ENCODE data around the gene CFAP74. TPM values are rescaled to one million over a fixed set of nuclear protein-coding genes. Genes with fewer than 3 reads are reported as not detected.

The CFAP74 gene
- total and polyA plus RNA-seq, 11 donors = 0.03 to 0.33 (median 0.07) TPM; not detected in 8

DNA sequence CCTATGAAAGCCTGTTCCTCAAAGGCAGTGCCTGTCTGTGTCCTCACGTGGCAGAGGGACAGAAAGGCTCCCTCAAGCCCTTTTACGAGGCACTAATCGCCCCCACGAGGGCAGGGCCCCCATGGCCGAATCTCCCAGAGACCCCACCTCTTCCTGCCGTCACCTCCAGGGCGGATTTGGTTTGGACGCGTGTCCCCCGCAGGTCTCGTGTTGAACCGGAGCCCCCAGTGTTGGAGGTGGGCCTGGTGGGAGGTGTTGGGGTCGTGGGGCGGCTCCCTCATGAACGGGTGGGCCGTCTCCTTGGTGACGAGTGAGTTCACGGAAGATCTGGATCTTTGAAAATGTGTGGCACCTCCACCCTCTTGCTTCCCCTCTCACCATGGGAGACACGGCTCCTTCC lies 27.6 kb downstream of the CFAP74 start:
- H3K27me3 ChIP-seq = peaks cover 0 to 29% (median 4%) of the 10 kb centered on the region in 9 donors
- no peaks in the 10 kb centered on the region for H3K9me3 ChIP-seq
- H3K36me3 ChIP-seq = no peaks in the 10 kb centered on the region
- H3K27ac ChIP-seq = no peak overlapping the region
- H3K4me1 ChIP-seq = no peaks in the 10 kb centered on the region
- ATAC-seq = no peak
- intact Hi-C loops (cut with DNase I) = no loop called here
- 80 to 90% (median 82%) methylated on average over 19 of the region's 19 CpGs for WGBS, 4 donors
- TF ChIP-seq POLR2A (IDR thresholded peaks at IDR 0.05) = no peak
- TF ChIP-seq, protein P1, sequence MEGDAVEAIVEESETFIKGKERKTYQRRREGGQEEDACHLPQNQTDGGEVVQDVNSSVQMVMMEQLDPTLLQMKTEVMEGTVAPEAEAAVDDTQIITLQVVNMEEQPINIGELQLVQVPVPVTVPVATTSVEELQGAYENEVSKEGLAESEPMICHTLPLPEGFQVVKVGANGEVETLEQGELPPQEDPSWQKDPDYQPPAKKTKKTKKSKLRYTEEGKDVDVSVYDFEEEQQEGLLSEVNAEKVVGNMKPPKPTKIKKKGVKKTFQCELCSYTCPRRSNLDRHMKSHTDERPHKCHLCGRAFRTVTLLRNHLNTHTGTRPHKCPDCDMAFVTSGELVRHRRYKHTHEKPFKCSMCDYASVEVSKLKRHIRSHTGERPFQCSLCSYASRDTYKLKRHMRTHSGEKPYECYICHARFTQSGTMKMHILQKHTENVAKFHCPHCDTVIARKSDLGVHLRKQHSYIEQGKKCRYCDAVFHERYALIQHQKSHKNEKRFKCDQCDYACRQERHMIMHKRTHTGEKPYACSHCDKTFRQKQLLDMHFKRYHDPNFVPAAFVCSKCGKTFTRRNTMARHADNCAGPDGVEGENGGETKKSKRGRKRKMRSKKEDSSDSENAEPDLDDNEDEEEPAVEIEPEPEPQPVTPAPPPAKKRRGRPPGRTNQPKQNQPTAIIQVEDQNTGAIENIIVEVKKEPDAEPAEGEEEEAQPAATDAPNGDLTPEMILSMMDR (IDR thresholded peaks at IDR 0.05) = no peak
- no peak overlapping the region for H3K4me3 ChIP-seq
- DNase-seq = peak in 1 of 5 donors; percentile 2

DNA sequence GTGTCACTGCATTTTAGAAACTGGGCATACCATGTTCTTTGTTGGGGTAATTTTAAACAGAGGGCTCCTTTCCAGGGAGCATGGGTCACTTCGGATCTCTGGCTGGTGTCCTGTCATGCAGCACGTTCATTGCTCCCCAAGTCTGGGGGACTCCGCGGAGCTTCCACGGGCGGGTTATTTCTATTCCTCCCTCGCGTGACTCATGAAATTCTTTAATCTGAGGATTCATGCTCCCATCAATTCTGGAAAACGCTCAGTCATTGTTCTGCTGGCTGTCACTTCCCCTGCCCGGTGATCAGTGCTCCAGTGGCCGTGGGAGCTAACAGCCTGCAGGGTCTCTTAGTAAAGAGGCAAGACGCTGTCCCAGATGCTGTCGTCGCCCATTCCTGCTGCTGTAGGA lies 28.1 kb downstream of the CFAP74 start:
- H3K9me3 ChIP-seq = no peaks in the 10 kb centered on the region
- TF ChIP-seq, protein P1 (IDR thresholded peaks at IDR 0.05) = no peak
- no peak overlapping the region for H3K4me3 ChIP-seq
- ATAC-seq (no peak), DNase-seq (peak in 2 of 5 donors; percentile 4 to 40)
- H3K27me3 ChIP-seq = peaks cover 0 to 29% (median 4%) of the 10 kb centered on the region in 9 donors
- no peak overlapping the region for H3K27ac ChIP-seq
- no peaks in the 10 kb centered on the region for H3K36me3 ChIP-seq
- WGBS, 4 donors = 66 to 74% (median 71%) methylated on average over 14 of the region's 14 CpGs
- no peaks in the 10 kb centered on the region for H3K4me1 ChIP-seq
- intact Hi-C loops (cut with DNase I) = no loop called here

DNA sequence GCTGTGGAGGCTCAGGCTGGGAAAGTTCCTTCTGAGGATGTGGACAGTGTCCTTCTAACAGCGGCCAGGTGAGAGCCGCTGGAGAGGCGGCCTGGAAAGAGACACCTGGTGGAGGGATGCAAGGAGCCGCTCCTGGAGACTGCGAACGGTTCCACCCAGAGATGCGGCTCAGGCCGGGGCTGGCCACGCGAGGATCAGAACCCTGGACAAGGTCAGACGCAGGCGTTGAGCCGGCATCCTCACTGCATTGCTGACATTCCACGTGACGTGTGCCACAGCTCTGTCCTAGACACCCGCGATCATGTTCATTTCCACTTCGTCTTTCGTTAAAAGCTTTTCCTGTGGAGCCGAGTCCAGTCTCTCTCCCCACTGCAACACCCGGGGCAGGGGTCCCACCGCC lies 28.8 kb downstream of the CFAP74 start:
- DNase-seq (no peak), ATAC-seq (no peak)
- no peak overlapping the region for H3K4me3 ChIP-seq
- 62 to 70% (median 66%) methylated on average over 22 of the region's 22 CpGs for WGBS, 4 donors
- H3K36me3 ChIP-seq = no peaks in the 10 kb centered on the region
- peaks cover 0 to 29% (median 4%) of the 10 kb centered on the region in 9 donors for H3K27me3 ChIP-seq
- intact Hi-C loops (cut with DNase I) = no loop called here
- TF ChIP-seq, protein P1 (IDR thresholded peaks at IDR 0.05) = no peak
- TF ChIP-seq POLR2A (IDR thresholded peaks at IDR 0.05) = no peak
- no peak overlapping the region for H3K27ac ChIP-seq
- H3K9me3 ChIP-seq = no peaks in the 10 kb centered on the region
- no peaks in the 10 kb centered on the region for H3K4me1 ChIP-seq

DNA sequence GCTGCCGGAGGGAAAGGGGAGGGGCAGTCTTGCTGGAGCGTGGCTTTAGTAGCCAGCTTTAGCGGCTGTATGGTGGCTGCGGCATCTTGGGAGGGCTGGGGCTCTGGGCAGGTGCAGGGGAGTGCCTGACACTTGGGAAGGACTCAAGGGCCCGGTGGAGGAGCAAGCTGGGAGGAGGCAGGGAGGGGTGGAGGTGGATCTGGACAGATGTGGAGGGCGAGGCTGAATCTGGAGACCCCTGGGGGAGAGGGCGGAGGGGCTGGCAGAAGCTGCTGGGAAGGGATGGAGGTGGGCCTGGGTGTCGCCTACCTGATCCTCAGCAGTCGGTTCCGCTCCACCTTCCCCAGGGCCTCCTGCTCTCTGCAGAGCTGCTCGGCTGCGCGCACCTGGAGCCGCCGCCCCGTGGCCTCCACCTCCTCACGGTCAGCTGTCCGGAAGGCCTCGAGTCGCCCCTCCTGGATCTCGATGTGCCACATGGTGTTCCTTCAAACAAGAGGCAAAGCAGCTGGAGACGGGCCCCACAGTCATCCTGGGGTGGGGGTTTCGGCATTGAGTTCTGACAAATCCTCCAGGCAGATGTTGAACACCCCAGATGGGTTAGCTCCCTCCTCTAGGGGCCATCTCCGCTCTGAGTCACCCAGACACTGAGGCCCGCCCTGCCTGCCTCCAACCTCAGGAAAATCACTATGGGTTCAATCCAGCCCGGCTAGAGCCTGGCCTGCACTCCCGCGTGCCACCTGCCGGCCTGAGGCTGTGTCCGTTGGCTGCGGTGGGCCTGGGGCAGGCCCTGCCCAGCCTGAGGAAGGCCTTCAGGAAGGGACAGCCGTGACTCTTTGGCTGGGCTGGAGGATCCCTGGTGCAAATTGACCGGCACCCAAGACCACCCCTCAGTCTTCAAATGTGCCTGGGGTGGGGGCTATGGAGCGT lies 29.6 kb downstream of the CFAP74 start:
- TF ChIP-seq, protein P1 (IDR thresholded peaks at IDR 0.05) = no peak
- TF ChIP-seq POLR2A (IDR thresholded peaks at IDR 0.05) = no peak
- no peak for DNase-seq
- peaks cover 0 to 29% (median 4%) of the 10 kb centered on the region in 9 donors for H3K27me3 ChIP-seq
- H3K36me3 ChIP-seq = no peaks in the 10 kb centered on the region
- intact Hi-C loops (cut with DNase I) = no loop called here
- 78 to 86% (median 84%) methylated on average over 26 to 34 of the region's 34 CpGs for WGBS, 4 donors
- H3K4me3 ChIP-seq = no peak overlapping the region
- H3K9me3 ChIP-seq = no peaks in the 10 kb centered on the region
- H3K4me1 ChIP-seq = no peaks in the 10 kb centered on the region
- no peak overlapping the region for H3K27ac ChIP-seq
- ATAC-seq = no peak

All from heart left ventricle (tissue), 16 donors.